Heart right ventricle (tissue), 16 donors: ENCODE data around the gene CCDC85C. TPM values are rescaled to one million over a fixed set of nuclear protein-coding genes. Genes with fewer than 3 reads are reported as not detected.

Experiments used
- ATAC-seq, 8 donors: fragments of 200-7000 bp; cut with Tn5 transposase; one replicate each; pipeline ENCODE4 v1.9.1; 2020; ENCODE audit warnings: mild to moderate bottlenecking in 8 of 8, moderate library complexity in 8 of 8, moderate number of reproducible peaks in 1 of 8
- DNase-seq, 2 donors: peaks; one replicate each; pipeline ENCODE4 v3.0.0-alpha.2; 2020
- H3K27ac ChIP-seq, 10 donors: fragments of 200-600 bp; sonication (generic) in 2 of 10; one replicate each; pipeline versions ENCODE4 v1.5.0 to v1.8.0; 2020 to 2022; ENCODE audit warnings: mild to moderate bottlenecking in 3 of 10
- H3K27me3 ChIP-seq, 7 donors: fragments of 200-600 bp; one replicate each; pipeline ENCODE4 v1.8.0; 2021 to 2022; ENCODE audit warnings: mild to moderate bottlenecking in 2 of 7
- H3K36me3 ChIP-seq, 9 donors: fragments of 200-600 bp; sonication (generic) in 1 of 9; one replicate each; pipeline versions ENCODE4 v1.5.0 to v1.8.0; 2020 to 2022; ENCODE audit warnings: mild to moderate bottlenecking in 2 of 9
- H3K4me1 ChIP-seq, 9 donors: fragments of 200-600 bp; sonication (generic) in 1 of 9; one replicate each; pipeline versions ENCODE4 v1.5.0 to v1.8.0; 2020 to 2022; ENCODE audit warnings: mild to moderate bottlenecking in 4 of 9
- H3K4me3 ChIP-seq, 10 donors: fragments of 200-600 bp; sonication (generic) in 2 of 10; one replicate each; pipeline versions ENCODE4 v1.5.0 to v1.8.0; 2020 to 2022; ENCODE audit warnings: mild to moderate bottlenecking in 7 of 10, moderate library complexity in 2 of 10
- H3K9me3 ChIP-seq, 11 donors: fragments of 200-600 bp in 10 of 11; sonication (generic) in 2 of 11; one replicate each; pipeline versions ENCODE4 v1.5.0 to v1.8.0; 2013 to 2022; ENCODE audit warnings: mild to moderate bottlenecking in 2 of 11, control low read depth in 1 of 11, moderate library complexity in 1 of 11
- CTCF ChIP-seq, 9 donors: fragments of 200-600 bp; sonication (generic) in 2 of 9; IDR thresholded peaks; one replicate each; pipeline versions ENCODE4 v1.5.0 to v1.8.0; 2021 to 2022; ENCODE audit warnings: antibody characterized with exemption in 9 of 9, mild to moderate bottlenecking in 5 of 9, moderate library complexity in 1 of 9
- WGBS, 2 donors: extraction: QIAGEN DNeasy Blood & Tissue Kit; methylation state at CpG; one replicate each; pipeline ENCODE4 v1.1.7; 2013; ENCODE audit warnings: inconsistent platforms in 1 of 2; 5-methylcytosine and 5-hydroxymethylcytosine counted together
- intact Hi-C, 10 donors: fragments of 100-400 bp; cut with DNase I; formaldehyde crosslinking; loops; one replicate each; pipeline versions ENCODE4 v1.11.1 to v1.14.2; 2022
- polyA plus RNA-seq, 2 donors: library from polyadenylated mRNA; stranded (reverse); fragments of 200-250 nt; gene quantifications; one replicate each; pipeline ENCODE4 v1.2.3, GENCODE V29; 2013
- total RNA-seq, 10 donors: library from RNA; stranded (reverse); fragmentation: NEBNext Ultra II Directional in 3 of 10; extraction: Animal tissue kit (Norgen Biotek cat#: 25700) in 3 of 10; gene quantifications; one replicate each; pipeline versions ENCODE4 v1.2.1 to v1.2.4, GENCODE V29; 2021 to 2023
- donor health status: Arrhythmogenic right ventricular cardiomyopathy.
- donor health status: ischemic (EF 13 %, LVEDD 7.1; RV severe dilation, severe dysfunction).
- donor health status: healthy with polysubstance abuse.
- donor health status: DM: no; HTN: yes; CAD: no.
- donor health status: DM: no; HTN: no; CAD: no.
- donor health status: ischemic (EF 25% LVEDD 6.9; RV normal size, moderate dysfunction).
- donor health status: ischemic (EF 25% LVEDD 5.7; RV mildly dilated, moderate dysfunction).
- donor health status: healthy.
- donor health status: DM: yes; HTN: yes; CAD: no.
- donor health status: Ischemic cardiomyopathy.
- donor health status: ischemic (EF 35%, LVEDD 5.7; RV mildly dilated, moderate dysfunction).
- donor health status: nonischemic (EF 11% LVEDD 7.7; RV severe dilation, severe dysfunction).
- donor health status: DM: yes; HTN: yes; CAD: no.
- donor health status: PGD.
- donor health status: ischemic (EF 29% LVEDD 5.4; RV normal size, mild dysfunction).
- donor health status: nonischemic (EF 23%, LVEDD 6.1; RV moderate dilation, normal function).

CCDC85C gene
- total and polyA plus RNA-seq, 12 donors = 9.0 to 50.2 (median 31.5) TPM

GRCh38 chr14:99479160-99479905 is 124.7 kb downstream of the CCDC85C start:
- WGBS, 2 donors = 10 to 11% methylated on average over 18 of the region's 18 CpGs
- Histone ChIP-seq H3K4me1 (peaks cover 0 to 77% (median 54%) of the 10 kb centered on the region in 9 donors), H3K9me3 (no peaks in the 10 kb centered on the region), H3K4me3 (peak overlapping the region; percentile 68 to 94 (median 84)), H3K27me3 (no peaks in the 10 kb centered on the region), H3K27ac (peak overlapping the region in 9 of 10 donors; percentile 89 to 97 (median 90)), H3K36me3 (no peaks in the 10 kb centered on the region)
- no peak for DNase-seq
- ATAC-seq = no peak
- TF ChIP-seq CTCF (IDR thresholded peaks at IDR 0.05) = peak in 1 of 9 donors; percentile 34
- intact Hi-C loops = no loop called here

GRCh38 chr14:99478128-99478527 is 125.9 kb downstream of the CCDC85C start:
- no peaks in the 10 kb centered on the region for H3K36me3 ChIP-seq
- WGBS, 2 donors = 51 to 60% methylated on average over 4 of the region's 4 CpGs
- ATAC-seq (no peak), DNase-seq (no peak)
- H3K27me3 ChIP-seq = no peaks in the 10 kb centered on the region
- H3K9me3 ChIP-seq = no peaks in the 10 kb centered on the region
- H3K4me1 ChIP-seq = peaks cover 0 to 77% (median 51%) of the 10 kb centered on the region in 9 donors
- peak overlapping the region in 2 of 10 donors; percentile 92 to 94 for H3K4me3 ChIP-seq
- no peak overlapping the region for H3K27ac ChIP-seq
- intact Hi-C loops = no loop called here
- TF ChIP-seq CTCF (IDR thresholded peaks at IDR 0.05) = no peak

DNA sequence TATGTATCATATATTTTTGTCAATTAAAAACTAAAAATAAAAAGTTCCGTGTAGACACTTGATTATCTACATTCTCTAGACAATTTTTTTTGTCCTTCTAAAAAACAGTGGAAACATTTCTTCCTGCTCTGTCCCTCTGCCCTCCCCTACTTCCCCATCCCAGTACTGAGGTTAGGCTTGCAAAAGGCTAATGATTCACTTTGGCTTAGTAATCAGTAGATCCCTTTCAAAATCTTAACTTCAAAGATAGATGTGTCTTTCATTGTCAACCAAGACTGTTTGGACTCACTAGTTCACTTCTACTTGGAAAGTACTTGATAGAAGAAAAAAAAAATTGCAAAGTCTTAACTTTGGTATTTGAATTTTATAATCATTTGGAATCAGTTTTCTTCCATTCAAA is 127.1 kb downstream of the CCDC85C start:
- TF ChIP-seq CTCF (IDR thresholded peaks at IDR 0.05) = no peak
- H3K27me3 ChIP-seq = no peaks in the 10 kb centered on the region
- no peak overlapping the region for H3K4me3 ChIP-seq
- intact Hi-C loops = no loop called here
- H3K4me1 ChIP-seq = peaks cover 0 to 77% (median 49%) of the 10 kb centered on the region in 9 donors
- no peak overlapping the region for H3K27ac ChIP-seq
- no peaks in the 10 kb centered on the region for H3K9me3 ChIP-seq
- ATAC-seq (no peak), DNase-seq (no peak)
- 32 to 59% methylated on average over 1 of the region's 1 CpG for WGBS, 2 donors
- H3K36me3 ChIP-seq = no peaks in the 10 kb centered on the region

DNA sequence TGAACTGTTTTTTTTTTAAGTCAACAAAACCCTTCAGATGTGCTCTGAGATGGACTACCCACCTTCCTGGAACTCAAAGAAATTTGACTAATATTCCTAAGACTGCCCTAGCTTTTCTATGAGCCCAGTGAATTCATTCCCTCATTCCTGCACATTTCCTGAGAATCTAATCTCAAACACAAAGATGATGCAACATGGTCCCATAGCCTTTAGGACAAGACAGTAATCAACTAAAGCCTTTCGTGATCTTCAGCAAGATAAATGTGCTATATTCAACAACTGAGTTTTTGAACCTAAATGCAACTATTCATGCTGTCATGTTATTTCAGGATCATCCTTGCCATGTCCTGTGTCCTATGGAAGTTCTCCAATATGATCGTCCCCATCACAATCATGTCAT is 128.3 kb downstream of the CCDC85C start:
- H3K9me3 ChIP-seq = no peaks in the 10 kb centered on the region
- no peaks in the 10 kb centered on the region for H3K27me3 ChIP-seq
- H3K27ac ChIP-seq = no peak overlapping the region
- DNase-seq (no peak), ATAC-seq (no peak)
- H3K36me3 ChIP-seq = no peaks in the 10 kb centered on the region
- no peak for TF ChIP-seq CTCF (IDR thresholded peaks at IDR 0.05)
- H3K4me3 ChIP-seq = no peak overlapping the region
- H3K4me1 ChIP-seq = peaks cover 0 to 79% (median 49%) of the 10 kb centered on the region in 9 donors
- intact Hi-C loops = no loop called here
- WGBS, 2 donors = 82 to 87% methylated on average over 2 of the region's 2 CpGs
